GM18505 (cell line): Measurements from ENCODE around the gene PIEZO1.

Experiments
- ATAC-seq: cut with Tn5 transposase; IDR thresholded peaks from one replicate; pipeline ENCODE4 v1.9.1; 2021; ENCODE audit not compliant: unreplicated experiment
- POLR2A ChIP-seq: IDR thresholded peaks from 4 replicates; pipeline ENCODE4 v1.6.1; 2011; ENCODE audit warnings: borderline replicate concordance; ENCODE audit not compliant: insufficient read depth, insufficient read length; ENCODE audit errors: extremely low read depth

The PIEZO1 gene

DNA sequence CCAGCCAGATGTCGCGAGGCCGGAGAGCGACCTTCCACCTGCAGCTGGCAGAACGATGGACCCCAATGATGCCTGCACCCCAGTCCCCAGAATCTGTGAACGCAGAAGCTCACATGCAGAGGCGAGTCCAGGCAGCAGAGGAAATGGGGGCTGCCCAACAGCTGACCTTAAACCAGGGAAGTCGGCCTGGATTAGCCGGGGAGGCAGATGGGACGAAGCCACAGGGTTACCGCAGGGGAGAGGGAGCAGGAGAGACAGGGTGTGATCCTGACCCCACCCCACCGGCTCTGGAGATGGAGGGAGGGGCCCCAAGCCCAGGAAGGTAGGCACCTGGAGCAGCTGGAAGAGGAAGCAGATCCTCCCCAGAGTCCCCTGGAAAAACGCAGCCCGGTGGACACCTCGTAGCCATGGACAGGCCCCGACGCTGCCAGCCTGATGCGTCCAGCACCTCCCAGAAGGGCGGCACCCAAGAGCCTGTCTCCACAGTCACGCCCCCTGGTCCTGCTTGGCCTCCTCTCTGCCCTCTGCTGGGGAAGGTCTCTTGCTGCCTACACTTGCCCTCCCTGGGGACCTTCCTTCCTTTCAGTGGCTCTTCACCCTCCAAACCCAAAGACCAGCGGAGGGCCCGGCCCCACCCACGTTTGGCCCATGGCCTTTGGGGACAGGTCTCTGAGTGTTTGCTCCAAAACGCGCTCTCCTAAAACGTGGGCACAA lies 37.3 kb downstream of the PIEZO1 start:
- no peak for ATAC-seq
- TF ChIP-seq POLR2A = no peak

DNA sequence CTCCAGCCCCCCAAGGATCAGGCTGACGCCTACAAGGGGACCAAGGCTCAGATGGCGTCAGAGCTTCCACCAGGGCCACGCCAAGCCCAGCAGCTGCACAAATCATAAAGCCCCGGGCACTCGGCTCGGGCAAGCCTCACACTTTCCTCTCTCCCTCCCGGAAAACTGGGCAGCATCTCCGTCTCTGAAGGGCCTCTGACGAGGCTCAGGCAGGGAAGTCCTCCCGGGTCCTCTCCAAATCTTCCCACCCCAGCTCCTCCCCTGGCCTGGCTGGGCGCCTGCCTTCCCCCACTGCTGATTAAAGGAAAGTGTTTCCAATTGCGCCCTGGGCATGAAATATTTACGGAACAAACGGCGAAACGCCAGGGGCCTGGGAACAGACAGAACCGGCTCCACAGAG lies 38.5 kb downstream of the PIEZO1 start:
- no peak for TF ChIP-seq POLR2A
- no peak for ATAC-seq

DNA sequence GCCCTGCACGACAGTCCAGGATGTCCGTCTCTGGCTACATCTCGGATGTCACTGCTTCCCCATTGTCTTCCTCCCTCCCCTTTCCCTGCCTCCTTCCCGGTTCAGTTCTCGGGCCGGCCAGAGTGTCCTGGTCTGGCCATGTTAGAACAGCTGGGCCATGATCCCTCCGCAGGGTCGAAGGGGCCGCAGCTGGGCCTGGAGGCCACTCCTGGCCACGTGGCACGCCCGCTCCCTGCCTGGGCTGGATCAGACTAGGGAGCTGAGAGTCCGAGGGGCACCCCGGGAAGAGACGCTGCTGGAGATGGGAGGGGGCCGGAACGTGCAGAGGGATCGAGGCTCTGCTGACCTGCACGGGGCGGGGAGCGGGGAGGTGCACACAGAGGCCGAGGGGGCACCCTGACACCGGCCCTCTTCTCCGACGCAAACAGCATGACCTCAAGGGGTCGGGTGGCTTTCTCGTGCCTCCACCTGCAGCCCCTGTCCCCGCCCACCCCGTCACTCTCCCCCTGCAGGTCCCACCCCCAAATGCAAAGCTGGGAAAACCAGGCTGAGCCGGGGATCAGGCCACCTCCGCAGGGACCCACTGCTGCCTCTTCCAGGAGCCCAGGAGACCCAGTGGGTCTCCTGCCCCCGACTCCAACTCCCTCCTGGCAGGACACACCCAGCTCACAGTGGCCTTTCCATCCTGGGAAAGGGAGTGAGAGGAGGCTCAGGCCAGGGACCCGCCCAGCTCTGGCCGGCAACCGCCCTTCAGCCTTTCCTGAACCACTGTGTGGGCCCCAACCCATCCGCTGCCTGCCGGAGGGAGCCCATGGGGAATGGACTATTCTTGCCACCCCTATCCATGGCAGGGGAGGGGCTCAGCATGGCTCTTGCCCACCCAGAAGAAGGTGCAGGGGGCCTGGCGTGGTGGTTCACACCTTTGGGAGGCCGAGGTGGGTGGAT lies 40.2 kb downstream of the PIEZO1 start:
- ATAC-seq = peak; percentile 1
- no peak for TF ChIP-seq POLR2A

DNA sequence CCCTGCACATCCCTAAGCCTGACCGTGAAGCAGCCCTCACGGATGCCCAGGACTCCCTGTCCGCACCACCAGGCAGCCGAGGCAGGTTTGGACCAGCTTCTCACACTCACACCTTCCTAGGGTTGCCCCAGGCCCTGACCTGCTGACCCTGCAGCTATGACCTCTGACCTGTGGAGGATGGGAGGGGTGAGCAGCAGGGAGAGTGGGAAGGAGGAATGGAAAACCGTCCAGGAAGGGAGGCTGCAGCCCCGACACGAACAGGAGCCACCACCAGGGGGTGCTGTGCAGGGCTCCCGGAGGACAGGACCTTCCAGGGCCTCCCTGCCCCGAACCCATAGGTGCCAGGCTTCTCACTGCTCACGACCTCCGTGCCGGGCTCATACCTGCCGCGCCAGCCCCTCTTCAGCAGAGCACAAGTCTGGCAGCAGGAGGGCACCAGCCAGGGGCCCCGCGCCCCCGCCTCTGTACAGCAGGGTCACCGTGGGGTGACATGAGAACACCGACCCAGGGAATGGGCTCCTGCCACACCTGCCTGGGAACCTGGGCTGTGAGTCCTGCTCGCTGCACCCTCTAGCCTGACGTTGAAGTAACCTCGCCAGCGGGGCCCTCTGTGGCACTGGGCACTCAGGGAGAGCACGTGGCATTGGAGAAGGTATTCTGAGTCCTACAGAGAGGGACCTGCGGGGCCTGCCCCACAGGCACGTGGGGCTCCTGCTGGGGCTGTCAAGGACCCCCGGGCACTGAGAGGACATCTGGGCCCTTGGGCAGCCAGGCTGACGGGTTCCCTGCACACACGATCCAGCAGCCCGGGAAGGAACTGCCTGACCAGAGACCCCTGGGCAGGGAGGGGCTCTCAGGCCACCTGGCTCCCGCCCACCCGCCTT lies 41.1 kb downstream of the PIEZO1 start:
- ATAC-seq = no peak
- TF ChIP-seq POLR2A = no peak

DNA sequence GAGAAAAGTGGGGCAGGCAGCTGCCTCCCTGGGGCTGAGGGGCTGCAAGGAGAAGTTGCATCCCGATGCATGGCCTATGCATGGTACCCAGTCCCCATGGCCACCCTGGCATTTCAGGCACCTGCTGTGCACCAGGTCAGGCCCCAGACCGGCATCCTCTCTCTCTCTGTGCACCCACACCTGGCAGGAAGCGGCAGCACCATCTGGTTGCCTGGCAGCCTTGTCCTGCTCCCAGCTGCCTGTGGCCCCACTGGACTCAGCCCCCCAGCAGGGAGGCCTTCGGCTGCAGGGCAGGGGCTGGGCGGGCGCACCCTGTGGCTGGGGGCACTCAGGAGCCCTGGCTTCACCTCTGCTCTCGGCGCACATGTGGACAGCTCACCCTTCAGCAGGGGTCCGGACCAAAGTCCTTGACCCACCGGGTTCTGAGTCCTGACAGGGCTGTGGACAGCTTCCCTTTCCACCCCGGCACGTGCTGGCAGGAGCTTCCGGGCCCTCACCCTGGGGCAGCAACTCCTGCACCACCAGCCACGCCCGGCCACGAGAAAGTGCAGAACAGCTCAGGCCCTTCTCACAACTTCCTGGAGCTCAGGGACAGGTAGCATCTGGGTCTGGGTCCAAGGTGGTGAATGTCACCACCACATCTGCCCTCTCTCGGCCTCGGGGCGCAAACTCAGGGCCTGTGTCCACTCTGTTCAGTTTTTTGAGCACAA lies 42.0 kb downstream of the PIEZO1 start:
- TF ChIP-seq POLR2A = no peak
- ATAC-seq = no peak

DNA sequence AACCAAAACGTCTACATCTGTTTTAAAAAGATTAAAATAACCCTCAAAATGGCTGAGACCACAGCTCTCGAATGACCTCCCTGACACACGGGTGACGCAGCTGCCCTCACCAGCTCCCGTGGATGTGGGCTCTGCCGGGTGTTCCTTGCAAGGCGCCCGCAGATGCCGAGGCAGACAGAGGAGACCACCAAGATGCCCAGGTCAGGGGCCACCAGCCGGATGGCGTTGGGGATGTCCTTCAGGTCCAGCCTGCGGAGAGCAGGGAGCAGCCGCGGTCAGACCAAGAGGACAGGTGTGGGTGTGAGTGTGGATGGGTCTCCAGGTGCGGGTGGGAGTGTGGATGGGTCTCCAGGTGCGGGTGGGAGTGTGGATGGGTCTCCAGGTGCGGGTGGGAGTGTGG lies 43.7 kb downstream of the PIEZO1 start:
- ATAC-seq = no peak
- no peak for TF ChIP-seq POLR2A

DNA sequence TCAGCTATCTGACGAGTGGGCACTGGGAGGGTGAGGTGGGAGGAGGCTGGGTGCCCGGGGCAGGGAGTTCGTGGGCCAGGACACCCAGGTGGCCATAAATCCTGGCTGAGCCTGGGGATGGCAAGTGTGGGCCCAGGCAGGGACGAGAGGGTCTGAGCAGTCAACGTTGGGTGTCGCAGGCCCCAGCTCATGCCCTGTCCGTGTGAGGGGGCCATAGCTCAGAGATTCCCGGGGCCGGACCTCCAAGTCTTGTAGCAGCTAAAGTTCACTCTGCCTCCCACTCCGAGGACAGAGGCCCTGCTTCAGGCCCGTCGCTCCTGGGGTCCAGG lies 44.3 kb downstream of the PIEZO1 start:
- TF ChIP-seq POLR2A = no peak
- ATAC-seq = no peak

DNA sequence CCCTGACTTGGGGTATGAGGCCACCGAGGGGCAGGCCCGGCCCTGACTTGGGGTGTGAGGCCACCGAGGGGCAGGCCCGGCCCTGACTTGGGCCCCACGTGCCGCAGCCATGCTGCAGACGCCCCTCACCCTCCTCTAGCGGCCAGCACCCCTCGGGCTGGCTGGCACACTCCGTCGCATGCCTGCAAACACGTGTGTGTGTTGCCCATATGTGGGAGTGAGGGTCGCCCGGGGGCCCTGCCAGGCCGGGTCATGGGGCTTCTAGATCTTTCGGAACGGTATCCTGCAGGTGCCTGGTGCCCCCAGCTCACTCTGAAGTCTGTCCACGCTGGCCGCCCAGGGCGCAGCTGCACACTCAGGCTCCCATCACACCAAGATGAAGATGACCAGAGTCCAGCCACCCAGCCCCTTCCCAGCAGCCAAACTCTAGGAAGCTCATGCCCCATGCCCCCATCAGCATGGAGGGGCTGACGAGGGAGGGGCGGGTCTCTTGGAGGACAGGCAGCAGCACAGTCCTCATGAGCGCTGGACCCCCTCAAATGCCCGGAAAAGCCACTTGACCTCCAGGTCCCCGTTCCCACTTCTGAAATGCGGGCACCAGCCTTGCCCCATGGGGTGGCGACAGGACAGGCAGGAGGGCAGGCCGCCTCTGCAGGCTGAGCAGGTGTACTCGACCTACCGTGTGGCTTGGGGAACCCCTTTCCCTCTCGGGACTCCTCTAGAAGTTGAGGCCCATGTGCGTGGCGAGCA lies 44.9 kb downstream of the PIEZO1 start:
- no peak for ATAC-seq
- TF ChIP-seq POLR2A = no peak

DNA sequence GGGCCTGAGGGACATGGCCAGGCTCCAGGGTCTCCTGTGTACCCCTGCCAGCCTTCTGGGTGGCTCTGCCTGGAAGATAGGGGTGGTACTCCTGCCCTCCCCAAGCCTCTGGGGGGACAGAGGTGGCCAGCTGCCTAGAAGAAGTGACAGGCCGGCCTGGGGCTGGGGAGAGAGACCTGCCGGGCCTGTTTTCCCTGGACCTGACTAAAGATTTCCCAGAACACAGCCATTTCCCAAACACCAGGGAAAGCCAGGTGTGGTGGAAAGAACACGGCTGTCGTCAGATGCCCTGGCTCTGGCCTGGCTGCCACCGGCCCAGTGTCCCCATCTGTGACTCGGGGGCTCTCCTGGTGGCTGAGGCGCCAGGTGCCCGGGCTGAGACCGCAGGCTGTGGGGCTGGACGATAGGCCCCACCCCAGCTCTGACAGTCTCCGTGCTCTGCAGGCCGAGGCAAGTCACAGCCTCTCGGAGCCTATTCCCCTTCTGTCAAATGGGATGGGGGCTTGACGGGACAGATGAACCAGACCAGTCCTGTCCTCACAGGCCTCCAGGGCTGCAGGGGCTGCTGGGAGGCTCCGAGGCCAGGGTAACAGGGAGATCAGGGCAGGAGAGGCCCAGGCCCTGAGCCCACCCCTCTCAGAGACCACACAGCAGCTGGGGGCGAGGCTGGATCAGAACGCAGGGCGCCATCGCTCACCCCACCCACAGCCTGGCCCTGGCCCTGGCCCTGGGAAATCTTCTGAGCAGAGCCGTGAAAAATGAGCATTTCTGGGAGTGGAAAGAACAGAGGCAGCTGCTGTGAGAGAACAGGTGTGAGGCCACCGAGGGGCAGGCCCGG lies 45.7 kb downstream of the PIEZO1 start:
- ATAC-seq = no peak
- no peak for TF ChIP-seq POLR2A

DNA sequence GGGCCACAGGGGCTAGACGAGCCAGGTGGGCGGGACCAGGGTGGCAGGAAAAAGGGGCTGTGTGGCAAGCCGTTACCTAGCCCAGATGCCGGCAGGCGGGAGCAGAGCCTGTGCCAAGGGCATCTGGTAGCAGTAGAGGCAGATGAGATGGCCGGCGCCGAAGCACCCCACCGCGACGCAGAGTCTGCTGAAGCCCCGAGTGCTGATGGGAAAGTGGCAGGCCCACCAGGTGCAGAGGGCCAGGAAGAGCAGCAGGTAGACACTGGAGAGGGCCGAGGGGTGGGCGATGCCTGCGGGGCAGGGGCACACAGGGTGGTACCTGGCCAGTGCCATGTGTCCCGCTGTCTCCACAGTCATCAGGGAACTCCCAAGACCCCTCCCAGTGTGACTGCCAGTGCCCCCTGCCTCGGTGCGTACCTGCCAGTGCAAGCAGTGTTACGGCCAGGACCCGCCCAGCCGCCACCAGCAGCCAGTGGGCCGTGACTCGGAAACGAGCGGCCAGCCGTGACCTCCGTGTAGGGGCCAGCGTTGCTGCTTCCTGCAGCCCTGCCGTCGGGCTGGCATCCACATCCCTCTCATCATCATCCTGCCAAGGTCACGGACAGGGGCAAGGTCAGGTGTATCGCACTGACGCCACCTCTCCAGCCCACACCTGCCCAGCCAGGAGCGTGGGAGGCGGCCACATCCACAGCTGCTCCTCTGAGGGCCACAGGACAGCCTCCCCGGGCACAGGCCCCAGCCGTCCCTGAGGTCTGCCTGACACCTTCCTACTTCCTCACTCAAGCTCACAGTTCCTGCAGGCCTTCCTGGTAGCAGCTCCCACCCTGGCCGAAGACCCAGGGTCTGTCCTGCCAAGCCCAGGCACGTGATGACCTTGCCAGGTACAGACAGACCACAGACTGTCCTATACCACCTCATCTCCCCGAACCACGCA lies 46.6 kb downstream of the PIEZO1 start:
- TF ChIP-seq POLR2A = no peak
- no peak for ATAC-seq
